Prostate gland (tissue), 2 donors: ENCODE measurements around the gene WASF3. TPM values are rescaled to one million over a fixed set of nuclear protein-coding genes. Genes with fewer than 3 reads are reported as not detected.

Experiments used
- DNase-seq: peaks from one replicate; pipeline ENCODE4 v3.0.0-alpha.2; 2019; ENCODE audit warnings: low spot score
- H3K27ac ChIP-seq, 2 donors: fragments of 200-600 bp; sonication (generic); 2 replicates each; pipeline ENCODE4 v1.5.1; 2017 to 2019
- H3K27me3 ChIP-seq: fragments of 200-600 bp; sonication (generic); replicated peaks from 2 replicates; pipeline ENCODE4 v1.5.1; 2019; ENCODE audit not compliant: insufficient read depth
- H3K36me3 ChIP-seq, 2 donors: fragments of 200-600 bp; sonication (generic); 1 replicate in 1 of 2; 2 replicates in 1 of 2; pipeline versions ENCODE4 v1.5.1 to v1.8.1; 2017 to 2019
- H3K4me1 ChIP-seq: fragments of 200-600 bp; sonication (generic); replicated peaks from 2 replicates; pipeline ENCODE4 v1.5.1; 2019
- H3K4me3 ChIP-seq, 2 donors: fragments of 200-600 bp; sonication (generic); 2 replicates each; pipeline ENCODE4 v1.5.1; 2017 to 2019
- H3K9me3 ChIP-seq: fragments of 200-600 bp; sonication (generic); 2 replicates; pipeline ENCODE4 v1.5.1; 2017
- CTCF ChIP-seq, 4 experiments: fragments of 200-600 bp in 2 of 4; fragments of 450-650 bp in 2 of 4; sonication (generic) in 2 of 4; IDR thresholded peaks; 1 replicate in 3 of 4; 2 replicates in 1 of 4; pipeline ENCODE4 v1.5.1; 2016 to 2019; ENCODE audit warnings: antibody characterized with exemption in 4 of 4, mild to moderate bottlenecking in 2 of 4, moderate library complexity in 2 of 4
- POLR2A ChIP-seq: fragments of 450-650 bp; IDR thresholded peaks from one replicate; pipeline ENCODE4 v1.6.1; 2016; ENCODE audit warnings: antibody characterized with exemption, mild to moderate bottlenecking
- POLR2AphosphoS5 ChIP-seq: sonication (generic); formaldehyde crosslinking; IDR thresholded peaks from one replicate; pipeline ENCODE4 v1.6.1; 2017; ENCODE audit warnings: antibody characterized with exemption
- WGBS: methylation state at CpG from one replicate; pipeline ENCODE4 v1.1.5; 2018; 5-methylcytosine and 5-hydroxymethylcytosine counted together
- intact Hi-C: fragments of 100-400 bp; cut with DNase I; formaldehyde crosslinking; loops from one replicate; pipeline ENCODE4 v1.14.2; 2022
- total RNA-seq, 2 donors: library from RNA; depleted of rRNA; stranded (reverse); fragments of >200 nt; gene quantifications; one replicate each; pipeline ENCODE4 v1.1.0, GENCODE V29; 2016

Gene WASF3
- total RNA-seq, 2 donors from 2014 or later: 10.3 to 23.0 TPM

DNA sequence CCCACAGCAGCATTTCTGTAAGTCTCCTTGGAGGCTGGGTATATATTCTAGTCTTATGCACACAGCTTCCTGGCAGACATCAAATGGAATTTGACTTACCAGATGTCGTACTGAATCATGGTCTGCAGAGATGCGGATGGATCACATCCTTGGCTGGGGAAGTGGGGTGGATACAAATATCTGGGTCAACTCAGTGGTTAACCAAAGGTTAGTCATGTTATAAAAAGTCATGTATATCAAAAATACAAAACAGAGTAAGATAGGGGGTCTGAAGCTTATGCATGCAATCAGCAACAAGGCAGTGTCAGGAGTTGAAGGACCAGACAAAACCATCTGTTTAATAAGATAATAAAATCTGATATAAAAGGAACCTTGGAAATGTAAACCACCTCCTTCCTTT, 61.9 kb downstream of the WASF3 start:
- Histone ChIP-seq H3K27ac (no peak overlapping the region), H3K27me3 (no peaks in the 10 kb centered on the region), H3K9me3 (no peaks in the 10 kb centered on the region), H3K36me3 (no peaks in the 10 kb centered on the region), H3K4me1 (no peaks in the 10 kb centered on the region), H3K4me3 (no peak overlapping the region)
- 89% methylated on average over 2 of the region's 2 CpGs for WGBS
- DNase-seq: no peak
- intact Hi-C loops: no loop called here
- TF ChIP-seq POLR2AphosphoS5 (no peak), POLR2A (no peak), CTCF (IDR thresholded peaks at IDR 0.05) (no peak)

GRCh38 chr13:26621731-26622401, 64.4 kb downstream of the WASF3 start:
- Histone ChIP-seq H3K27me3 (no peaks in the 10 kb centered on the region), H3K27ac (no peak overlapping the region), H3K36me3 (no peaks in the 10 kb centered on the region), H3K4me1 (no peaks in the 10 kb centered on the region), H3K9me3 (no peaks in the 10 kb centered on the region), H3K4me3 (no peak overlapping the region)
- DNase-seq: no peak
- intact Hi-C loops: no loop called here
- no peak for TF ChIP-seq POLR2AphosphoS5
- TF ChIP-seq CTCF (IDR thresholded peaks at IDR 0.05): no peak
- TF ChIP-seq POLR2A: no peak
- WGBS: 91% methylated on average over 4 of the region's 4 CpGs

DNA sequence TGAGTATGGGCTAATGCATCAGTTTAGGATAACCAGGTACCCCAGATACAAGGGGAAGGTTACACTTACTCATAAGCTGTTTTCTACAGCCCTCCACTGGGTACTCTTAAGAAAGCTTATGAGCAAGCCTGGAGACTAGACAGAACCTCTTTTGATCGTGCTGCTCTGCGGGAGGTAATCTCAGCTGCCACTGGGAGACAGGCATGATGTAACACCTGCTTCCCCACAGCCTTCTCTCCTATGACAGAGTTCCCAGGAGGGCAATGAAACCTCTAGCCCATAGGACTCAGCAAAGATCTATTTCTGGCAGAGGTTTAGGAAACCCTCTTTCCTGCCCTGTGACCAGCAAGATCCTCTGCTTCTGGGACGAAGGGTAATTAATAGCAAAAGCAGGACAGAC, 65.6 kb downstream of the WASF3 start:
- Histone ChIP-seq H3K36me3 (no peaks in the 10 kb centered on the region), H3K4me3 (no peak overlapping the region), H3K4me1 (no peaks in the 10 kb centered on the region), H3K27me3 (no peaks in the 10 kb centered on the region), H3K27ac (no peak overlapping the region), H3K9me3 (no peaks in the 10 kb centered on the region)
- TF ChIP-seq POLR2AphosphoS5: no peak
- TF ChIP-seq POLR2A: no peak
- no peak for TF ChIP-seq CTCF (IDR thresholded peaks at IDR 0.05)
- WGBS: 73% methylated on average over 3 of the region's 3 CpGs
- intact Hi-C loops: no loop called here
- DNase-seq: no peak

DNA sequence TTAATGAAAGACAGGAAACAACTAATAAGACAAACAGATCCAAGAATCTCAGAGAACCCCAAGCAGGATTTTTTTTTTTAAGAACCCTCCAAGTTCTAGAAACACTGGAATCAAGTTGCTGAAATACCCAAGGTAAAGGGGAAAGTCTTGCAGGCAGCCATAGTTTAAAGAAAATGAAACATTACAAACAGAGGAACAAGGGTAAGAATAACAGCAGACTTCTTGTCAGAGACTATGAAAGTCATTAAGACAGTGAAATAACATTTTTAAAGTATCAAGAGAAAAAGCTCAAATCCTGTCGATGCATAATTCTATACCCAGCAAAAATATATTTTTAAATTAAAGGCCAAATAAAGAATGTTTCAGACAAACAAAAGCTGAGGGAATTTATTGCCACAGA, 67.1 kb downstream of the WASF3 start:
- no peaks in the 10 kb centered on the region for H3K36me3 ChIP-seq
- no peak overlapping the region for H3K27ac ChIP-seq
- TF ChIP-seq POLR2AphosphoS5: no peak
- H3K4me1 ChIP-seq: no peaks in the 10 kb centered on the region
- no peak overlapping the region for H3K4me3 ChIP-seq
- whole genome bisulfite sequencing: 100% methylated on average over 1 of the region's 1 CpG
- no peaks in the 10 kb centered on the region for H3K27me3 ChIP-seq
- H3K9me3 ChIP-seq: no peaks in the 10 kb centered on the region
- DNase-seq: no peak
- intact Hi-C loops: no loop called here

DNA sequence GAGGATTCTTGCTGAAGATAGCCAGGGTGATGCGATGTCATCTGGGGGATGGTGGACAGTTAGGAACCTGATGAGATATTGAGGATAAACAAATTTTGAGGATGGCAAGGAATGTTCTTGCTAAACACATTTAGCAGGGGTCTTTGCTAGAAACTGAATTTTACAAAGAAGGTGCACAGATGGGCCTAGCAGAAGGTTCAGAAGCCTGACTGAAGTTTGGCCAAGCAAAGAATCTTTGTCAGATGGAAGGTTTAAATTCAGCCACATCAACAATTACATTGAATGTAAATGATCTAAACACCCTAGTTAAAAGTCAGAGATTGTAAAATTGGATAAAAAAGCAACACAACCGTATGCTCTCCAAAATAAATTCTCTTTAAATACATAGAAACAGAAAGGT, 68.8 kb downstream of the WASF3 start:
- no peak for TF ChIP-seq POLR2A
- no peak for TF ChIP-seq POLR2AphosphoS5
- TF ChIP-seq CTCF (IDR thresholded peaks at IDR 0.05): no peak
- Histone ChIP-seq H3K27me3 (no peaks in the 10 kb centered on the region), H3K27ac (no peak overlapping the region), H3K4me1 (no peaks in the 10 kb centered on the region), H3K4me3 (no peak overlapping the region), H3K36me3 (no peaks in the 10 kb centered on the region), H3K9me3 (no peaks in the 10 kb centered on the region)
- intact Hi-C loops: no loop called here
- no peak for DNase-seq
- WGBS: 96% methylated on average over 2 of the region's 2 CpGs
